ENCODE results near the gene B4GALNT3. TPM values are rescaled to one million over a fixed set of nuclear protein-coding genes. Genes with fewer than 3 reads are reported as not detected.

The B4GALNT3 gene
- total and polyA plus RNA-seq, 2 experiments from 2014 or later: 2.8 to 15.8 TPM

DNA sequence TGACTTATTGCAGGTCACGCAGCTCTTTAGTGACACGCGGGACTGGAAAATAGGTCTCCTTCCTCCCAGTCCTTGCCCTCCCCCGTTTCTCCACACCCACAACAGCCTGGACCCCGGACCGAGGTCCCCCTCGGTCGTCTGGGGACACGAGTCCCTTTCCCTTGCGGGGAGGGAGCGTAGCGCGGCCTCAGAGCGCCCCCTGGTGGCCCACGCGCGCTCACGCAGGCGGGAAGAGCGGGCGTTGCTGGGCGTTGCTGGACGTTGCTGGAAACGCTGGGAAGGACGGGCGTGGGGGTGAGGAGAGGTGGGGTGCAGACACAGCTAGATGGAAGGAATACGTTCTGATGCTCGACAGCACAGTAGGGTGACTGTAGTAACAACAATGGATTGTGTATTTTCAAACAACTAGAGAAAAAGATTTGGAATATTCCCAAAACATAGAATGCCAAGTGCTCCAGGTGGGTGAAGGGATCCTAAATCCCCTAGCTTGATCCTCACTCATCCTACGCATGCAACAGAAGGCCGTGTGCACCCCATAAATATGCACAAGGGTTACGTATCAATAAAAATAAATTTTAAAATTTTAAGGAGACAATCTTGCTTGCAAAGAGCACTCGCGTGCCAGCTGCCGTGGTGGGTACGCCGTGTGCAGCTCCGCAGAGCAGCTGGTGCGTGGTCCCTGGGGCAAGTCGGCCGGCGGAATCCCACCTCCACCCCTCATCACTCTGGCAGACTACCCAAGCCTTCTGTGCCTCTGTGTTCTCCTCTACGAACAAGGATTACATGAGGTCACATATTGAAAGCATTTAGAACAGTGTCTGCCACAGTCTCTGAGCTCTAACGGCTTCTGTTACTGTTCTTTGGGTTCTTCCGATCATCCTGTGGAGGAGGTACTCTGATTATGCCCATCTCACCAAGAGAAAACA lies 87.4 kb downstream of the B4GALNT3 start:
- Mint-ChIP-seq H3K27ac (no peak overlapping the region), H3K4me3 (peak overlapping the region; percentile 69; the same call in 2 of the 3 replicates), H3K9me3 (no peaks in the 10 kb centered on the region), H3K27me3 (ENCODE audit: insufficient read depth, low read depth, poor library complexity) (peaks cover 8% of the 10 kb centered on the region), H3K4me1 (peaks cover 7% of the 10 kb centered on the region), H3K36me3 (ENCODE audit: low read depth) (peaks cover 3% of the 10 kb centered on the region; the same call in 1 of the 3 replicates)
- Histone ChIP-seq H2AFZ (peak overlapping the region; percentile 96), H3K9me2 (ENCODE audit: insufficient read depth) (no peaks in the 10 kb centered on the region), H3F3A (replicated peaks; ENCODE audit: low read depth) (no peaks in the 10 kb centered on the region), H3K4me3 (peak overlapping the region; percentile 66), H3K27me3 (ENCODE audit: insufficient read depth) (peaks cover 7% of the 10 kb centered on the region), H3K79me2 (replicated peaks; ENCODE audit: insufficient read depth) (no peaks in the 10 kb centered on the region), H3K36me3 (ENCODE audit: insufficient read depth) (no peaks in the 10 kb centered on the region), H4K20me1 (replicated peaks; ENCODE audit: insufficient read depth) (no peaks in the 10 kb centered on the region), H3K27ac (ENCODE audit: low read depth) (no peak overlapping the region), H3K4me1 (ENCODE audit: insufficient read depth) (peaks cover 2% of the 10 kb centered on the region; the same call in 1 of the 2 replicates), H3K4me2 (peak overlapping the region; percentile 88)
- ATAC-seq: peak; percentile 87
- TF ChIP-seq, protein P1, sequence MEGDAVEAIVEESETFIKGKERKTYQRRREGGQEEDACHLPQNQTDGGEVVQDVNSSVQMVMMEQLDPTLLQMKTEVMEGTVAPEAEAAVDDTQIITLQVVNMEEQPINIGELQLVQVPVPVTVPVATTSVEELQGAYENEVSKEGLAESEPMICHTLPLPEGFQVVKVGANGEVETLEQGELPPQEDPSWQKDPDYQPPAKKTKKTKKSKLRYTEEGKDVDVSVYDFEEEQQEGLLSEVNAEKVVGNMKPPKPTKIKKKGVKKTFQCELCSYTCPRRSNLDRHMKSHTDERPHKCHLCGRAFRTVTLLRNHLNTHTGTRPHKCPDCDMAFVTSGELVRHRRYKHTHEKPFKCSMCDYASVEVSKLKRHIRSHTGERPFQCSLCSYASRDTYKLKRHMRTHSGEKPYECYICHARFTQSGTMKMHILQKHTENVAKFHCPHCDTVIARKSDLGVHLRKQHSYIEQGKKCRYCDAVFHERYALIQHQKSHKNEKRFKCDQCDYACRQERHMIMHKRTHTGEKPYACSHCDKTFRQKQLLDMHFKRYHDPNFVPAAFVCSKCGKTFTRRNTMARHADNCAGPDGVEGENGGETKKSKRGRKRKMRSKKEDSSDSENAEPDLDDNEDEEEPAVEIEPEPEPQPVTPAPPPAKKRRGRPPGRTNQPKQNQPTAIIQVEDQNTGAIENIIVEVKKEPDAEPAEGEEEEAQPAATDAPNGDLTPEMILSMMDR (conservative IDR thresholded peaks at IDR 0.05; ENCODE audit: low read depth in 2 of 2): peak; percentile 91 to 98
- no peak for TF ChIP-seq EZH2phosphoT487 (IDR thresholded peaks at IDR 0.05; ENCODE audit: unreplicated experiment)
- DNase-seq (ENCODE audit: low spot score): peak; percentile 75

DNA sequence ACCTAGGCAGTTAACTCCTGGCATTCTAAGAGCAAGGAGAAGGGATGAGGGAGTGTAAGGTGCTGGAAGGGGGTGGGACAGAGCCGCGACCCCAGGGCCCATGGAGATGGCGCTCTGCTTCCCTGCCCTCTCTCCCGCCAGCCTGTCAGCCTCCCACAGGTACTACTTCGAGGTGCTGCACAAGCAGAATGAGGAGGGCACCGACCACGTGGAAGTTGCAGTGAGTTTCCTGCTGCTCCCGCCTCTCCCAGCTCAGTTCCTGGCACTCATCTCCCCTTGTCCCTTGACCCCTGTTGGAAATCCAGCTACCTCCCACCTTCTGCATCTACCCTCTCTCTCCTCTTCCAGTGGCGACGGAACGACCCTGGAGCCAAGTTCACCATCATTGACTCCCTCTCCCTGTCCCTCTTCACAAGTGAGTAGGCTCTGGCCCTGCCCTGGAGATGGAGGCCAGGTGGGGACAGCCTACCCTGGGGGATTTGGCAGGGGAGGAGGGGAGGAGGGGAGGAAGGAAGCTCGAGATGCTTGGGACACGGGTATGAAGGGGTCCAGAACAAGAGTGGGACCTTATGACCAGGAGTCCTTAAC lies 88.2 kb downstream of the B4GALNT3 start:
- H3F3A ChIP-seq (replicated peaks; ENCODE audit: low read depth): no peaks in the 10 kb centered on the region
- no peak overlapping the region for H2AFZ ChIP-seq
- no peaks in the 10 kb centered on the region for H3K4me1 ChIP-seq (ENCODE audit: insufficient read depth)
- no peaks in the 10 kb centered on the region for H3K79me2 ChIP-seq (replicated peaks; ENCODE audit: insufficient read depth)
- peaks cover 7% of the 10 kb centered on the region for H3K27me3 ChIP-seq (ENCODE audit: insufficient read depth)
- no peak for TF ChIP-seq EZH2 (IDR thresholded peaks at IDR 0.05; ENCODE audit: low read depth, unreplicated experiment)
- Mint-ChIP-seq H3K9me3 (no peaks in the 10 kb centered on the region), H3K27me3 (ENCODE audit: insufficient read depth, low read depth, poor library complexity) (peaks cover 7% of the 10 kb centered on the region), H3K27ac (no peak overlapping the region), H3K4me1 (peaks cover 3% of the 10 kb centered on the region; the same call in 2 of the 3 replicates), H3K4me3 (no peak overlapping the region), H3K36me3 (ENCODE audit: low read depth) (peaks cover 3% of the 10 kb centered on the region; the same call in 1 of the 3 replicates)
- ATAC-seq (no peak), DNase-seq (ENCODE audit: low spot score) (no peak)
- no peaks in the 10 kb centered on the region for H3K36me3 ChIP-seq (ENCODE audit: insufficient read depth)
- H4K20me1 ChIP-seq (replicated peaks; ENCODE audit: insufficient read depth): no peaks in the 10 kb centered on the region
- H3K27ac ChIP-seq (ENCODE audit: low read depth): no peak overlapping the region
- no peak overlapping the region for H3K4me3 ChIP-seq
- no peaks in the 10 kb centered on the region for H3K9me2 ChIP-seq (ENCODE audit: insufficient read depth)
- H3K4me2 ChIP-seq: no peak overlapping the region

DNA sequence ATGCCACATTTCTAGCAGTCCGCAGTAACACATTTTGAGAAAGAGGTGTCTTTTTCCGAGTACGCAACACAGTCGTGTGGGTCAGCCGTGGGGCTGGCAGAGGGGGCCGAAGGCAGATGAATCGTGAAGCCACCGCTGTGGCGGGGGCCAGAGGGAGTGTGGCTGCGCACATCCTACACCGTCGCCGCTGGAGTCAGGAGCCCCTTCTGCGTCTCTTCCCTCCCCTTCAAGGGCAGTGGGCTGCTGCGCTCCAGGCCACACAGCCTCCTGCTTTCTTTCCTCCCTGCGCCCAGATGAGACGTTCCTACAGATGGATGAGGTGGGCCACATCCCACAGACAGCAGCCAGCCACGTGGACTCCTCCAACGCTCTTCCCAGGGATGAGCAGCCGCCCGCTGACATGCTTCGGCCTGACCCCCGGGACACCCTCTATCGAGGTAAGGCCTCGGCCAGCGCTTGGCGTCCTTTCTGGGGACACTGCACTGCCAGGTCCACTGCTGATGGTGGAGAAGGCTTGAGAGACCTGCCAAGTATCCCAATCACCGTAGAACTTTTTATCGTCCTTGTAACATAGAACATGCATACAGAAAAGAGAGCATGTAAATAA lies 89.8 kb downstream of the B4GALNT3 start:
- H3K9me3 Mint-ChIP-seq: no peaks in the 10 kb centered on the region
- TF ChIP-seq EZH2phosphoT487 (IDR thresholded peaks at IDR 0.05; ENCODE audit: unreplicated experiment) (no peak), POLR2AphosphoS5 (IDR thresholded peaks at IDR 0.05; ENCODE audit: low read depth) (no peak)
- TF ChIP-seq, protein P2, sequence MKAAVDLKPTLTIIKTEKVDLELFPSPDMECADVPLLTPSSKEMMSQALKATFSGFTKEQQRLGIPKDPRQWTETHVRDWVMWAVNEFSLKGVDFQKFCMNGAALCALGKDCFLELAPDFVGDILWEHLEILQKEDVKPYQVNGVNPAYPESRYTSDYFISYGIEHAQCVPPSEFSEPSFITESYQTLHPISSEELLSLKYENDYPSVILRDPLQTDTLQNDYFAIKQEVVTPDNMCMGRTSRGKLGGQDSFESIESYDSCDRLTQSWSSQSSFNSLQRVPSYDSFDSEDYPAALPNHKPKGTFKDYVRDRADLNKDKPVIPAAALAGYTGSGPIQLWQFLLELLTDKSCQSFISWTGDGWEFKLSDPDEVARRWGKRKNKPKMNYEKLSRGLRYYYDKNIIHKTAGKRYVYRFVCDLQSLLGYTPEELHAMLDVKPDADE (IDR thresholded peaks at IDR 0.05): no peak

More for the DNA sequence above, 89.8 kb downstream of the B4GALNT3 start:
- peaks cover 3% of the 10 kb centered on the region; the same call in 2 of the 3 replicates for H3K4me1 Mint-ChIP-seq
- no peak overlapping the region for H3K4me3 Mint-ChIP-seq
- no peak overlapping the region for H3K27ac Mint-ChIP-seq
- no peaks in the 10 kb centered on the region for H3K36me3 ChIP-seq (ENCODE audit: insufficient read depth)
- H4K20me1 ChIP-seq (replicated peaks; ENCODE audit: insufficient read depth): no peaks in the 10 kb centered on the region
- H3K79me2 ChIP-seq (replicated peaks; ENCODE audit: insufficient read depth): no peaks in the 10 kb centered on the region
- H3K4me3 ChIP-seq: no peak overlapping the region
- H2AFZ ChIP-seq: no peak overlapping the region
- H3K36me3 Mint-ChIP-seq (ENCODE audit: low read depth): peaks cover 3% of the 10 kb centered on the region; the same call in 1 of the 3 replicates
- H3K27me3 ChIP-seq (ENCODE audit: insufficient read depth): peaks cover 7% of the 10 kb centered on the region
- no peaks in the 10 kb centered on the region for H3F3A ChIP-seq (replicated peaks; ENCODE audit: low read depth)
- H3K27ac ChIP-seq (ENCODE audit: low read depth): no peak overlapping the region
- H3K27me3 Mint-ChIP-seq (ENCODE audit: insufficient read depth, low read depth, poor library complexity): peaks cover 11% of the 10 kb centered on the region
- ATAC-seq (no peak), DNase-seq (ENCODE audit: low spot score) (no peak)
- no peak overlapping the region for H3K4me2 ChIP-seq
- H3K4me1 ChIP-seq (ENCODE audit: insufficient read depth): no peaks in the 10 kb centered on the region
- H3K9me2 ChIP-seq (ENCODE audit: insufficient read depth): no peaks in the 10 kb centered on the region
